GM21367 (cell line): Measurements from ENCODE around the gene ZNF71.
"Not testable (repeated sequence)": the region's sequence is repeated elsewhere in the genome, so short reads cannot be mapped to it uniquely, and the experiment has no call there.

ENCODE experiments used
- ATAC-seq: cut with Tn5 transposase; IDR thresholded peaks from one replicate; pipeline ENCODE4 v1.9.1; 2021; ENCODE audit not compliant: unreplicated experiment

Gene ZNF71

DNA sequence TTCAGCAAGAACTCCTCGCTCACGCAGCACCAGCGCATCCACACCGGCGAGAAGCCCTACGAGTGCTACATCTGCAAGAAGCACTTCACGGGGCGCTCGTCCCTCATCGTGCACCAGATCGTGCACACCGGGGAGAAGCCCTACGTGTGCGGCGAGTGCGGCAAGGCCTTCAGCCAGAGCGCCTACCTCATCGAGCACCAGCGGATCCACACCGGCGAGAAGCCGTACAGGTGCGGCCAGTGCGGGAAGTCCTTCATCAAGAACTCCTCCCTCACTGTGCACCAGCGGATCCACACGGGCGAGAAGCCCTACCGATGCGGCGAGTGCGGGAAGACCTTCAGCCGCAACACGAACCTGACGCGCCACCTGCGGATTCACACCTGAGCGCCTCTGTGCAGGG is 27.3 kb downstream of the ZNF71 start:
- no peak for ATAC-seq

- no peak for ATAC-seq
Measured at GRCh38 chr19:56623006-56623405, 27.9 kb downstream of the ZNF71 start.

- ATAC-seq: no peak
Measured at GRCh38 chr19:56625708-56626107, 30.6 kb downstream of the ZNF71 start.

GRCh38 chr19:56633021-56633420 is 37.9 kb downstream of the ZNF71 start:
- no peak for ATAC-seq

DNA sequence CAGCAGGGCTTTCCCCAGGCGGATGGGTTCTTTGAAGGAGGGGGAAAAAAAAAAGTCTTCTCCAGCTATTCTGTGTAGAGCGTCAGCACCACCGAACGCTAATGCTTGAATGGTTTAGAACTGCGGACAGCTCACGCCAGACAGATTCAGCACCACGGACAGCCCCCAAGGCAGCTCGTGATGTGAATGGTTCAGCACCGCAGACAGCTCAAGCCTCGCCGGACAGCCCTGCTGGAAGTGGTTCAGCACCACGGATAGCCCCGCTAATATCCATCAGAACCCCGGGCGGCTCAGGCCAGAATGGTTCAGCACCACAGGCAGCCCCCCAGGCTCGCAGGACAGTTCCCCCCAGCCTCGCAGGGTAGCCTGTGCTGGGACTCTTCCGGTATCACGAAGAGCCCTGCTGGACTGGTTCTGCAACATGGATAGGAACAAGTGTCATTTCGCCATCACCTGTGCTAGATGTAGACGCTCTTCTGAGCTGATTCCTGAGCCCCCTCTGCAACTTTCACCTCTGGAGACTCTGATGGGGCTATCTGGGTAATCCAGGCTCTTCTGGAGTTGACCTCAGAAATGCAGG is 43.0 kb downstream of the ZNF71 start:
- ATAC-seq: no peak

DNA sequence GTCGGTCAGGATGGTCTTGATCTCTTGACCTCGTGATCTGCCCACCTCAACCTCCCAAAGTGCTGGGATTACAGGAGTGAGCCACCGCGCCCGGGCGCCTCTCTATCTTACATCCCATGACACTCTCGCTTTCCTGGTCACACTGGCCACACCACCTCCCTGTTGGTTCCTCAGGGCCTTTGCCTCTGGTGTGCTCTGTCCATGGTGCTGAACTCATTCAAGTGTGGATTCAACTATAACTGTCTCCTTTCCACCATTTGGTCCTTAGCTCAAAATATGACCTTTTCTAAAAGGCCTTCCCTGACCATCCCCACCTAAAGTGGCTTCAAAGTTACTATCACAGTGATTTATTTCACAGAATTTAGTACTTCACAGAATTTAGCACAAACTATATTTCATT is 44.1 kb downstream of the ZNF71 start:
- no peak for ATAC-seq

DNA sequence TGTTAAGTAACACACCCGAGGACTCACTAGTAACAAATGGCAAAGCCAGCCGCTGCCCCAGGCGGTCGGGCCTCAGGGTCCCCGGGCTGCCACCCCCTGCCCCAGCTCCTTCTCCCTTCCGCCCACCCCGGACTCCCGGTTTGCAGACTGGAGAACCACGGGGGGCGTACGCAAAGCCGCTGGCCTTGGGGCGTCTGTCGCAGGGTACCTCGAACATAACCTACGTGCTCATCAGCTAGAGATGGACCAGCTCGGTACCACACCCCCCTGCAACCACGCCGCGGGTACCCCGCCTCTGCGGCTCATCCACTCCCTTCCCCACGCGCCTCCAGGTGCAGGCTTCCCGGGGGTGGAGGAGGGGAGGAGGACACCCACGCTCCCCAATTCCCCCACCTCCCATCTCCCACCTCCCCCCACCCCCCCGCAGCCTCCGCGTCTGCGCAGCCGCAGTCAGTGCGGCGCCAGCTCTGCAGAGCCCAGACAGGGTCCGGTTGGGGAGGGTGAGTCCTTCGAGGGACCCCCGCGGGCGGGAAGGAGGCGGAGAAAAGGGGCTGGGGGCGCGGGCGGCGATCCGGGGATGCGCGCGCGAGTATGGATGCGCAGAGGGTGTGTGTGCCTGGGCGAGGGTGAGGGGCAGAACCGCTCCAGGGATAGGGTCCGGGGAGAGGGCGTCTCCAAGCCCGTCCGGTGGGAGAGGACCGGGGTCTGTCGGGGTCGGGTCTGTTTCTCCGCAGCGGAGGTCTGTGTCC is 47.8 kb downstream of the ZNF71 start, which contains the start of gene SMIM17:
TSS of gene SMIM17 (plus strand) at position 449 of the 749 bp plus-strand sequence. CDS start 2,509 bp downstream, outside the sequence.
- ATAC-seq: no peak

DNA sequence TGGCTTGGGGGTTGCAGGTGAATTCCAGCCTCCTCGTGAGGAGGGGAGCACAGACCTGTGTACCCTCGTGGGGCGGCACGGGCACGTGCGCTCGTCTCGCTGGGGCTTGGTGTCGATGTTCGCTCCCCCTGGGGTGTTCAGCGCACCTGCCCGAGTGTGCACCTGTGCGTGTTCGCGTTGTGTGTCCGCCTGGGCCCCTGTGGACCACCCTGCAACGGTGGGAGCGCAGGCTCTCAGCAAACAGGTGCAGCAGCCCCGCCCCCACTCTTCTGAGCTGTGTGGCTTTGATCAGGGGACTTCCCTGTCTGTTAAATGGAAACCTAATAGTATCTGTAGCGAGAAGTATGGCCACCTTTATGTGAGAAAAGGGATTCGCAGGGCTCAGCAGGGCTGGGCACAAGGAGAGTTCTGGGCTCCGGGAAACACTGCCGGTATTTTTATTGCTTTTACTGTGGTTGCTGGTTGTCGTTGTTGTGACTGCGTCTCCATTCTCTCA is 48.4 kb downstream of the ZNF71 start:
- no peak for ATAC-seq

DNA sequence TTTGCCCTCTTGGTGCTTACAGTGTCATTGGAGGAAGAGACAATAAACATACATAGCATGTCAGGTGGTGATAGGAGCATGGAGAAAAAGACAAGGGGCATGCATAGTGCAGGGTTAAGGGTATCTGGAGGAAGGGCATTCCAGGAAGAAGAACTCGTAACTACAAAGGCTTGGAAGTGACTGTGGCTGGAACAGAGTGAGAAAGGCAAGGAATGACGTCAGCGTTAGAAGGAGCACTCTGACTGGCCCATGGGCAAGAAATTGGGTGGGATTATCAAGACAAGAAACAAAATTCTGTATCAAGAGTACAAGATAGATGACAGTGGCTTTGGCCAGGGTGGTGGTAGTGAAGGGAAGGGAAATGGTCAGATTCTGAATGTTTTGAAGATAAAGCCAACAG is 59.0 kb downstream of the ZNF71 start:
- ATAC-seq: no peak

DNA sequence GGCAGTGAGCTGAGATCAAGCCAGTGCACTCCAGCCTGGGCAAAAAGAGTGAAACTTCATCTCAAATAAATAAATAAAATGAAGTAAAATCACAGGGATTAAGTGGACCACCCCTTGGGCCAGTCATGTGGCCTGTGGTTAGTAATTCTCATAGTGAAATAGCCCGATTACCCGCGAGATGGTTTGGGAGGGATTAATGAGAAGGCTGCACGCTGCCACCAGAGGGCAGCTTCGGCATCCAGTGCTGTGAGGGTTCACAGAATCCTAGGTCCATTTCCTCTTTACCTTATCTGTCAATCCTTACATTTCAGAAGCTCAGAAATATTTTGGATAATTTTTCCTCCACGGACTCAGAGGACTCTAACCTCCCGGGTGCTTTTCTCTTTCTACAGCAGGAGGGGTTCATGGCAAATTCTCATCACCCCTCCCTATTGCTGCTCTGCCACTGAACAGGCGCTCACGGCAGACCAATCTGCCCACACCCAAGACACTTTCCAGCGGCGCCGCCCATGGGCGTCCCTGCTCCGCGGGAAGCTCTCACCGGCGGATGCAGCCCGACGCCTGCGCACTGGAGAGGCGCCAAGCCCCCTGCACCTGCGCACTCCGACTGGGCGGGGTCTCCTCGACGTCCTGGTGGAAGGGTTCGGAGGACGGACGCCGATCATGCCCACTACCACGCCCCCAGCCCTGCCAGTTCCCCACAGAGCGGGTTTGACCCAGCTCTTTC is 65.4 kb downstream of the ZNF71 start:
- ATAC-seq: no peak

DNA sequence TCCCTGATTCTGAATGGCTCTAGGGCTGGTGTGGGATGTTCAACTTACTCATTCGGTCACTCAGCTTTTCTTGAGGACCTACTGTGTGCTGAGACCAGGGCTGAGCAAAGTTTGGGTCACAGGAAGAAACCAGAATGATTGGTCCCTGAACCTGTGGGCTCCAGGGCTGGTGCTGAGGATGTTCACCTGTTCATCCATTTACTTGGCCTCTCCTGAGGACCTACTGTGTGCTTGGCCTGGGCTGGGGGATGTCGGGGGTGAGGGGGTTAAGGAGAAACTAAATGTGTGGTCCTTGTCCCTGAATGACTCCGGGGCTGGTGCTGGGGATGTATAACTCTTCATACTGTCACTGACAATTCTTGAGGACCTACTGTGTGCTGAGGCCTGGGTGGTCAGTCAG is 66.1 kb downstream of the ZNF71 start:
- no peak for ATAC-seq

GRCh38 chr19:56663931-56664500 is 68.9 kb downstream of the ZNF71 start:
- ATAC-seq: no peak

GRCh38 chr19:56664511-56664910 is 69.4 kb downstream of the ZNF71 start:
- no peak for ATAC-seq

DNA sequence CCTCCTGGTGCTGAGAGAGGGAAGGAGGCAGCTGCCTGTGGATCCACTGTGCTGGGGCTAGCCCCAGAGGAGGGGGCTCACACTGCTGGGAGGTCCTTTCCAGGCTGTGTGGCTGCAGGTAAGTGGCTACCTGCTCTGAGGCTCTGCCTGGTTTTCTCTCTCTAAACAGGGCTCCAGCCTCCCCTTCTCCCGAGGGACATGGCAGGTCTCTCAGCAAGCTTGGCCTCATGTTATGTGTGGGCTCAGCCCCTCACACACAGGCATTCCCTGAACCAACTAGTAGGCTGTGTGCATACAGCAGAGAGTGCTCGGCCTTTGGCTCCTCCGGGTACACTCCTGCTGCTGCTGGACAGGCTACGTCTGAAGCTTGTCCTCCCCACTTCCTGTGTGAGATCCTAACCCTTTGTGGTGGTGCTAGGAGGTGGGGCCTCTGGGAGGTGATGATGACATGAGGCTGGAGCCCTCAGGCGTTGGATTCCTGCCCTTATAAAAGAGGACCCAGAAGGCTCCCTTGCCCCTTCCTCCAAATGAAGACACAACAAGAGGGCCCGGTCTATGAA is 72.3 kb downstream of the ZNF71 start:
- ATAC-seq: no peak

GRCh38 chr19:56668676-56669075 is 73.6 kb downstream of the ZNF71 start:
- no peak for ATAC-seq

- ATAC-seq: no peak
Measured at GRCh38 chr19:56670401-56670960, 75.4 kb downstream of the ZNF71 start.

- ATAC-seq: no peak
Measured at GRCh38 chr19:56670961-56671612, 76.0 kb downstream of the ZNF71 start.

GRCh38 chr19:56671613-56671994 is 76.5 kb downstream of the ZNF71 start, which contains the start of gene ZNF835:
Gene ZNF835, minus strand, starts transcription at chr19:56671757. Its CDS starts 6,559 bp downstream, at chr19:56665198.
- no peak for ATAC-seq

DNA sequence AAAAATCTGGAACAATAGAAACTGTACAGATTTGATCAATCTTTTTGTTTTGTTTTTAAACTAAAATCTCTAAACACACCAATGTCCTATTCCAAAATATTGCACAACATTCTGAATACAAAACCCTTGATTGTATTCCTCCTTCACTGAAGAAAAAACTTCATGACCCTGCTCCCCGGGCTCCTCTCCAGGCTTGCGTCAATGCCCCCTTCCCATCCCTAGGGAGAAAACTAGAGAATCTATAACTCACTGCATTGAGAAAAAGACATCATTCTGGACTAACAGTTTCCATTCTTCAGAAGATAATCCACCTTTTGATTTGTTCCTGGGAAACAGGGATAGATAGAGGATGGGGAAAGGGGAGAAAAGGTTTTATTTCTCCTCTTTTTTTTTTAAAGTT is 77.5 kb downstream of the ZNF71 start:
- not testable (repeated sequence) for ATAC-seq
